Upper lobe of right lung (tissue), 1 donor: Measurements from ENCODE around the gene ZNF683. TPM values are rescaled to one million over a fixed set of nuclear protein-coding genes. Genes with fewer than 3 reads are reported as not detected.
A peak's percentile ranks its signal among the peaks of the same experiment; 100 is the strongest.

ENCODE experiments used
- ATAC-seq: fragments of 200-7000 bp; cut with Tn5 transposase; one replicate; pipeline ENCODE4 v1.9.1; 2020; ENCODE audit warnings: mild to moderate bottlenecking, moderate library complexity
- DNase-seq: peaks from one replicate; pipeline ENCODE4 v3.0.0-alpha.2; 2020
- H3K27ac ChIP-seq: fragments of 200-600 bp; one replicate; pipeline ENCODE4 v1.8.0; 2022
- H3K27me3 ChIP-seq: fragments of 200-600 bp; one replicate; pipeline ENCODE4 v1.8.0; 2022; ENCODE audit warnings: mild to moderate bottlenecking
- H3K36me3 ChIP-seq: fragments of 200-600 bp; one replicate; pipeline ENCODE4 v1.8.0; 2022
- H3K4me1 ChIP-seq: fragments of 200-600 bp; one replicate; pipeline ENCODE4 v1.8.0; 2022
- H3K4me3 ChIP-seq: fragments of 200-600 bp; one replicate; pipeline ENCODE4 v1.8.0; 2022; ENCODE audit warnings: mild to moderate bottlenecking
- H3K9me3 ChIP-seq: fragments of 200-600 bp; one replicate; pipeline ENCODE4 v1.8.0; 2022
- intact Hi-C: fragments of 100-400 bp; cut with DNase I; formaldehyde crosslinking; loops from one replicate; pipeline ENCODE4 v1.11.0; 2022
- total RNA-seq: library from RNA; stranded (reverse); fragmentation: NEBNext Ultra II Directional; extraction: Animal tissue kit (Norgen Biotek cat#: 25700); gene quantifications from one replicate; pipeline ENCODE4 v1.2.1, GENCODE V29; 2021
- TF ChIP-seq, protein P1 (sequence below): fragments of 200-600 bp; IDR thresholded peaks from one replicate; pipeline ENCODE4 v1.8.0; 2022; ENCODE audit warnings: antibody characterized with exemption
- donor health status: DM: no; HTN: yes; CAD: no; lungs with severe emphysema.

Gene ZNF683
- total RNA-seq, 1 donor from 2014 or later = 1.1 TPM

DNA sequence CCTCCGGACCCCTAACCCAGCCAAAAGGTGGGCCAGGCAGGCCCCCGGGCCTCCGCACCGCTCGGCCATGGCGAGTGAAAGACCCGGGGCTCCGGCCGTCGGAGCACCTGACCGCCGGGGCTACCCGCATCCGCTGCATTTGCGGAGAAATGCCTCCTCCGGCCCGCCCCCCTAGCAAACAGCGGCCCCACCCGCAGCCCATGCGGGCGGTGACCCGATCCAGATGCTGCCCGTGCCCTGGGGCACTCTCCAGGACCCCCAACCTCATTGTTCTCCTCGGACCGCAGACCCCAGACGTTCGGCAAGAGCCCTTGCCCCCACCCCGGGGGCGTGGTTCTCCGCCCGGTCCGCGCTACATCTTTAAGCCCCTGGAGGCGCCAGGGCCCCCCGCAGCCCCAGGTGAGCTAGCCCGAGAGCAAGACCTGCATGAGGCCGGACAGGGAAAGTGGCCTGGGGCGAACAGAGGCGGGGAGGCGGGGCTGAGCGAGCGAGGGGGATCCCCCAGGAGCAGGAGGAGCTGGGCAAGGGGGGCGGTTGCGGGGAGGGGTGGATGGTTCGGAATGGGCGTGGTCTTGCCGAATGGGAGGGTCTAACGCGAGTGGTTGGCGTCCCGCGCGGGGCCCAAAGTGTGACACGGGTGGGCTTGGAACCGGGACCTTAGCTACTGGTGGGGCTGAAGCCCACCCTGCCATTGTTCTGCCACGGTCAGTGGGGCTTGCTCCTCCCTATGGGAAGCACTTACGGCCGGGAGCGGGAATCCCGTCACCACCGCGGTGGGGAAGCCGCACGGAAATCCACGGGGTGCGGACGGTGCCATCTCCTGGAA, 12.4 kb downstream of the ZNF683 start:
- Histone ChIP-seq H3K4me3 (peak overlapping the region; percentile 28), H3K27me3 (peaks cover 44% of the 10 kb centered on the region), H3K36me3 (no peaks in the 10 kb centered on the region), H3K9me3 (no peaks in the 10 kb centered on the region), H3K4me1 (peaks cover 12% of the 10 kb centered on the region), H3K27ac (no peak overlapping the region)
- no peak for ATAC-seq
- DNase-seq = no peak
- intact Hi-C loops = no loop called here
- TF ChIP-seq, protein P1, sequence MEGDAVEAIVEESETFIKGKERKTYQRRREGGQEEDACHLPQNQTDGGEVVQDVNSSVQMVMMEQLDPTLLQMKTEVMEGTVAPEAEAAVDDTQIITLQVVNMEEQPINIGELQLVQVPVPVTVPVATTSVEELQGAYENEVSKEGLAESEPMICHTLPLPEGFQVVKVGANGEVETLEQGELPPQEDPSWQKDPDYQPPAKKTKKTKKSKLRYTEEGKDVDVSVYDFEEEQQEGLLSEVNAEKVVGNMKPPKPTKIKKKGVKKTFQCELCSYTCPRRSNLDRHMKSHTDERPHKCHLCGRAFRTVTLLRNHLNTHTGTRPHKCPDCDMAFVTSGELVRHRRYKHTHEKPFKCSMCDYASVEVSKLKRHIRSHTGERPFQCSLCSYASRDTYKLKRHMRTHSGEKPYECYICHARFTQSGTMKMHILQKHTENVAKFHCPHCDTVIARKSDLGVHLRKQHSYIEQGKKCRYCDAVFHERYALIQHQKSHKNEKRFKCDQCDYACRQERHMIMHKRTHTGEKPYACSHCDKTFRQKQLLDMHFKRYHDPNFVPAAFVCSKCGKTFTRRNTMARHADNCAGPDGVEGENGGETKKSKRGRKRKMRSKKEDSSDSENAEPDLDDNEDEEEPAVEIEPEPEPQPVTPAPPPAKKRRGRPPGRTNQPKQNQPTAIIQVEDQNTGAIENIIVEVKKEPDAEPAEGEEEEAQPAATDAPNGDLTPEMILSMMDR = no peak

DNA sequence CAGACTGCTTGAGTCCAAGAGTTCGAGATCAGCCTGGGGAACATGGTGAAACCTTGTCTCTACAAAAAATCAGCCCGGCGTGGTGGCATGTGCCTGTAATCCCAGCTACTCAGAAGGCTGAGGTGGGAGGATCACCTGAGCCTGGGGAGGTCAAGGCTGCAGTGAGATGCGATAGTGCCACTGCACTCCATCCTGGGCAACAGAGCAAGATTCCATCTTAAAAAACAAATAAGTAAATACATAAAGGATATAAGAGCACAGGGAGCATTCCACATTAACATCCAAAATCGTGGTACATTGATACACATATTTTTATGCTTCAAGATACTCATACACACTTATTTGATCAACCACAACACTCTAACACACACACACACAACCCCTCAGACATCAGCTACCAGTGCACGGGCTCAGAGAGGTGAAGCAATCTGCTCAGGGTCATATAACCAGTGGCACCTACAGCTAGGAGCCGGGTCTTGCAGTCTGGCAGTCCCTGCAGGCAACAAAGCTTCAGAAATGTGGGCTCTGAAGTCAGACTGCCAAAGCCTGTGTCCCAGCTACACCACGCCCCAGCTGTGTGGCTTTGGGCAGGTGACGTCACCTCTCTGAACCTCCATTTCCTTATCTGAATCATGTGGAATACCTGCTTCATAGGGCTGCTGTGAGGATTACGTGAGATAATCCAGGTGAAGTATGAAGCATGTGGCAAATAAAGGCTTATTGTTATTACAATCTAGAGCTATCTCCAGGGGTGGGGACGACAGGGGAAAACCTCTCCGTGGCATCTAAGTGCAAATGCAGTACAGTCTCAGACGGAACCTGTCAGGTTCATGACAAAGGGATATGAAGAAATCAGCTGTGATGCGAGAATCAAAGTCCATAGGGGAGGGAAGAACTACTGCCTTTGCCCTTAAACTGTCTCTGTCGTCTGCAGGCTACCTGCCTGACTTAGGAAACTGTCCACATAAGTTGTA, 13.9 kb downstream of the ZNF683 start:
- ATAC-seq (no peak), DNase-seq (no peak)
- Histone ChIP-seq H3K4me3 (no peak overlapping the region), H3K27me3 (peaks cover 43% of the 10 kb centered on the region), H3K9me3 (no peaks in the 10 kb centered on the region), H3K36me3 (no peaks in the 10 kb centered on the region), H3K4me1 (peaks cover 12% of the 10 kb centered on the region), H3K27ac (no peak overlapping the region)
- intact Hi-C loops = no loop called here
- TF ChIP-seq, protein P1 = no peak

DNA sequence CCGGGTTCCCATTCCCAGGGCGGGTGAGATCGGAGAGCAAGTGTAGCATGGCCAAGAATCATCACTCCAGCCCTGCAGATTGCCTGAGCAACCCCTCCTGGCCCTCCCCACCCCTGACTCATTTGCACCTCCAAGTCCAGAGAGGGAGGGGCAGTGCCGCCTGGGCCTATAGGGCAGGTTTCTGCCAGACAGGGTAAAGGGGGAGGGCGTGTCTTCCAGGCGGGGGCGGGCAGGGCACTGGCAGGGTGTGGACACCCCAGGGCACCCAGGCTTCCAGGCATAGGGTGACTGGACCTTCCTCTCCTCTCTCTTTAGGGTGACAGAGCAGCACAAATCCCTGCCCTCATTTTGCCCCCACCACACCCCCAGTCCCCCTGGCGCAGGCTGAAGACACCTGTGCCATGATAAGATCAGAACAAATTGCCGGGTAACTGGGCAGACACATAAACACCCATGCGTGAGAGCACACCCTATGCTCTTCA, 15.4 kb downstream of the ZNF683 start:
- Histone ChIP-seq H3K4me1 (peaks cover 12% of the 10 kb centered on the region), H3K4me3 (no peak overlapping the region), H3K36me3 (no peaks in the 10 kb centered on the region), H3K9me3 (no peaks in the 10 kb centered on the region), H3K27ac (no peak overlapping the region), H3K27me3 (peaks cover 44% of the 10 kb centered on the region)
- intact Hi-C loops = no loop called here
- no peak for ATAC-seq
- TF ChIP-seq, protein P1 = no peak
- no peak for DNase-seq

DNA sequence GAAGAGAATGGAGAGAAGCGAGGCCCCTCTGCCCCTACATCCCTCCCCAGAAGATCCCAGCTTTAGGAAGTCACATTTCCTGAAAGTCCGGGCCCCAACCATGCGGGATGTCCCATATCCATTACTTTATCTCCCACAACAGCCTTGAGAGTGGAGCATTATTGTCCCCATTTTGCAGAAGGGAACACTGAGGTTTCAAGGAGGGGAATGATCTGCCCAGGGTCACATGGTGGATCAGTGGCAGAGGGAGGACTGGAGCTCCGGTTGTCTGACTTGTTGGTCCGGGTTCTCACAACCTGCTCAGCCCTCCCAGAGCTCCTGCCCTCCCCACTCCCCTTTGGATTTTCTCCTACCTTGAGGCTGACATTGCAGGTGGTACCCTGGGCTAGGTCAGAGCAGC, 16.4 kb downstream of the ZNF683 start:
- intact Hi-C loops = no loop called here
- ATAC-seq (no peak), DNase-seq (no peak)
- H3K4me1 ChIP-seq = peaks cover 12% of the 10 kb centered on the region
- H3K36me3 ChIP-seq = no peaks in the 10 kb centered on the region
- no peak overlapping the region for H3K27ac ChIP-seq
- TF ChIP-seq, protein P1 = no peak
- peaks cover 37% of the 10 kb centered on the region for H3K27me3 ChIP-seq
- no peaks in the 10 kb centered on the region for H3K9me3 ChIP-seq
- no peak overlapping the region for H3K4me3 ChIP-seq

DNA sequence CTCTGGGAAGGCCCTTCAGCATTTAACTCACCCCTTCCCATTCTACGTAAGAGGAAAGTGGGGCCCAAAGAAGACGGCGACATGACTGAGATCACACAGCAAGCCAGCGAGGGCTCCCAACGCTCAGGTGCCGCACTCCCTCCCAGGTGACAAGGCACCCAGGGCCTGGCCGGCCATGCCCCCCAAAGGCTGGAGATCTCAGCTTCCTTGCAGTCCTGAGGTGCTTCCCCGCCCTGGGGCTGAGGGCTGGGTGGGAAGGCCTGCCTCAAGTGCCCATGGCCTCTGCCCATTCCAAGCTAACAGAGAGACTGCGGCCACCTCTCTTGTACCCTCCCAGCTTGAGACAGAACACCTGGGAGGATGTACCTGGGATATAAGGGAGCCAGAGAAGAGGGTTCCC, 17.6 kb downstream of the ZNF683 start:
- no peak overlapping the region for H3K4me3 ChIP-seq
- no peaks in the 10 kb centered on the region for H3K9me3 ChIP-seq
- TF ChIP-seq, protein P1 = no peak
- H3K4me1 ChIP-seq = peaks cover 2% of the 10 kb centered on the region
- ATAC-seq (no peak), DNase-seq (no peak)
- peaks cover 26% of the 10 kb centered on the region for H3K27me3 ChIP-seq
- intact Hi-C loops = no loop called here
- no peaks in the 10 kb centered on the region for H3K36me3 ChIP-seq
- H3K27ac ChIP-seq = no peak overlapping the region
